Medulla oblongata (tissue), 1 donor: ENCODE results near the gene GSK3A.

ENCODE experiments used
- DNase-seq: peaks from one replicate; pipeline ENCODE4 v3.0.0-alpha.2; 2015; ENCODE audit errors: extremely low spot score

The GSK3A gene

GRCh38 chr19:42242512-42243409 lies at the start of gene GSK3A:
GSK3A (minus strand) TSS chr19:42242602; CDS start chr19:42242465, 137 bp downstream.
- DNase-seq, result peak; percentile 100

DNA sequence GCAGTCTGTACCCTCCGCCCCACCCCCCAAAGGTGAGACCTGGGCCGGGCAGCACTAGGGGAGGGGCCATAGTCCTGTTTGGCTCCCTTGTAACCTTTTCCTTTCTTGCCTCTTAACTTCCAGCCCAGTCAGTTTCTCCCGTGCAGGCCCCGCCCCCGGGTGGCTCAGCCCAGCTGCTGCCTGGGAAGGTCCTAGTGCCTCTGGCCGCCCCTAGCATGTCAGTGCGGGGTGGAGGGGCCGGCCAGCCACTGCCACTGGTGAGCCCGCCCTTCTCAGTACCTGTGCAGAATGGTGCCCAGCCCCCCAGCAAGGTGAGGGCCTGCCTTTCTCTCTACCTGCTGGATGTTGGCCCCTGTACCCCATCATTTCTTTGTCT lies 49.0 kb upstream of the GSK3A start:
- DNase-seq, result no peak

- no peak for DNase-seq
These were observed 48.4 kb upstream of the GSK3A start for GRCh38 chr19:42290523-42291434.

- no peak for DNase-seq
These were observed 47.7 kb upstream of the GSK3A start for GRCh38 chr19:42290136-42290522.

- no peak for DNase-seq
These were observed 47.2 kb upstream of the GSK3A start for GRCh38 chr19:42289556-42290041.

DNA sequence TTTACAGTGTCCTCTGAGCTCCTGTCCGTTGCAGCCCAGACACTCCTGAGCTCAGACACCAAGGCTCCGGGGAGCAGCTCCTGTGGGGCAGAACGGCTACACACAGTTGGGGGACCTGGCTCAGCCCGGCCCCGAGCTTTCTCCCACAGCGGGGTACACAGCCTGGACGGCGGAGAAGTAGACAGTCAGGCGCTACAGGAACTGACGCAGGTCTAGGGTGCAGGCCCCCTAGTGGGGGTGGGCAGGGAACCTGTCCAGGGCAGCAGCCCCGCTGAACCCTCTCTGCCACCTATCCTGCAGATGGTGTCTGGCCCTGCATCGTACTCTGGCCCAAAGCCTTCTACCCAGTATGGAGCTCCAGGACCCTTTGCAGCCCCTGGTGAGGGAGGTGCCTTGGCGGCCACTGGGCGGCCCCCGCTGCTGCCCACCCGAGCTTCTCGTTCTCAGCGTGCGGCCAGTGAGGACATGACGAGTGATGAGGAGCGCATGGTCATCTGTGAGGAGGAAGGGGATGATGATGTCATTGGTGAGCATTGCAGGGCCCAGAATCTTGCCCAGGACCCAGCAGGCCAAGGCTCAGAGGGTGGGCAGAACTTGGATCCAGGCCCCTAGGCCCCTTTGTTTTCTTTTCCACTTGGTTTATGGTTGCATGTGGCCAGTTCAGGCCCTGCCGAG lies 46.6 kb upstream of the GSK3A start:
- DNase-seq, result no peak

GRCh38 chr19:42288387-42288786 lies 46.0 kb upstream of the GSK3A start:
- DNase-seq, result no peak

GRCh38 chr19:42287827-42288107 lies 45.4 kb upstream of the GSK3A start:
- DNase-seq, result no peak

GRCh38 chr19:42287017-42287826 lies 44.8 kb upstream of the GSK3A start:
- no peak for DNase-seq

DNA sequence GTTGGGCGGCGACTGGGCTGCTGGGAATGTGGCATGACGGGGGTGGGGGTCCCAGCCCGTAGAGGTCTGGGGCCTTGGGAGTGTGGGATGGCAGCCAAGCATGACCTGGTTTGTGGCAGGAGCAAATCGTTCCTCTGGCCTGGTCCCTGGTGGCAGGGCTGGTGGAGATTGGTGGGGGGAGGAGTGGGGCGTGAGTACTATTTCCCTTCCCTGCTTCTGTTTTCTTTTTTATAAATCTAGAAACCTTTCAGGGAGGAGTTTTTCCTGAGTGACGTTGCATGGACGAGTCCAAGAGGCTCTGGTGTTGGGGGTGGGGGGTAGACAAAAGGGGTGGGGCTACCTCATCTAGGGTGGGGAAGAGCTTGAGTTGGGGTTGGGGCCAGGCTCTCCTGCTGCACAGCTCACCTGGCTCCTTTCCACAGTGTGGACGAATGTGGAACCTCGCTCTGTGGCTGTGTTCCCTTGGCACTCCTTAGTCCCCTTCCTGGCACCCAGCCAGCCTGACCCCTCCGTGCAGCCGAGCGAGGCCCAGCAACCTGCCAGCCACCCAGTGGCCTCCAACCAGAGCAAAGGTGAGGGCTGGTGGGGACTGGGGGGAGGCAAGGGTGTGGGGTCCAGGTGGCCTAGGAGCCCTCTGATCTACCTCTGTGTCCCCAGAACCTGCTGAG lies 44.1 kb upstream of the GSK3A start:
- DNase-seq, result peak; percentile 31

- no peak for DNase-seq
These were observed 43.6 kb upstream of the GSK3A start for GRCh38 chr19:42285988-42286348.

DNA sequence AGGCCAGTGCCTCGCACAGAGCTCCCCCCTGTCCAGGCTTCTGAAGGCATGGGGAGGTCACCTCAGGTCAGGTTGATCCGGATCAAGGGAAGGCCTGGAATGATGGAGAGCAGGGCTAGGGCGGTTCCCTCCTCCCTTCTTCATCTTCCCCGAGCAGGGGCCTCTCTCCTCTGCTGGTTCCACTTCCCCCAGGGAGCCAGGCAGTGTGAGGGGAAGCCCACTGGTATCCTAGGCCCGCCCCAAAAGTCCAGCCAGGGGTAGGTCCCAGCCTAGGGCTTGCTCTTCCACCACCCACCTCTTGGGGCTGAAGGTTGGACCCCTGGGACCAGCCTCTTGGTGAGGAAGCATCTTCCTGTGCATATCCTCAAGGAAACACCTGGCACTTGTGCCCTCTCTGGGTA lies 43.1 kb upstream of the GSK3A start:
- DNase-seq, result peak; percentile 17

GRCh38 chr19:42284591-42285341 lies 42.4 kb upstream of the GSK3A start:
- DNase-seq, result peak; percentile 27

DNA sequence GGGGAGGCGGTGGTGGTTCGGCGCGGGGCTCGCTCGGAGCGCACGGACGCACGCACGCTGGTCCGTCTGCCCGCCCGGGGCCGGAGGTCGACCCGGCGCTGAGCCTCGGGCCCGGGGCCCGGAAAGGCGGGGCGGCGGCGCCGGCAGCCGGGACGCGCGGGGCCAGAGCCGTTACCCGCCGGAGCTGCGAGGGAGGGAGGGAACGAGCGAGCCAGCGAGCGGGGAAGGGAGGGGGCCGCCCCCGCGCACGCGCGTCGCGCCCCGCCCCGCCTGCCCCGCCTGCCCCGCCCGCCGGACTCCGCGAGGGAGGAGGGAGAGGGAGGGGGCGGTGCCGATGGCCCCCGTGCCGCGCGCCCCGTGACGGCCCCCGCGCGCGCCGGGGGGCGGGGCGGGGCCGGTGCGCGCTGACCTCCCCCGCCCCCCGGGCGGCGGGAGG lies 41.7 kb upstream of the GSK3A start:
- DNase-seq, result peak; percentile 81

DNA sequence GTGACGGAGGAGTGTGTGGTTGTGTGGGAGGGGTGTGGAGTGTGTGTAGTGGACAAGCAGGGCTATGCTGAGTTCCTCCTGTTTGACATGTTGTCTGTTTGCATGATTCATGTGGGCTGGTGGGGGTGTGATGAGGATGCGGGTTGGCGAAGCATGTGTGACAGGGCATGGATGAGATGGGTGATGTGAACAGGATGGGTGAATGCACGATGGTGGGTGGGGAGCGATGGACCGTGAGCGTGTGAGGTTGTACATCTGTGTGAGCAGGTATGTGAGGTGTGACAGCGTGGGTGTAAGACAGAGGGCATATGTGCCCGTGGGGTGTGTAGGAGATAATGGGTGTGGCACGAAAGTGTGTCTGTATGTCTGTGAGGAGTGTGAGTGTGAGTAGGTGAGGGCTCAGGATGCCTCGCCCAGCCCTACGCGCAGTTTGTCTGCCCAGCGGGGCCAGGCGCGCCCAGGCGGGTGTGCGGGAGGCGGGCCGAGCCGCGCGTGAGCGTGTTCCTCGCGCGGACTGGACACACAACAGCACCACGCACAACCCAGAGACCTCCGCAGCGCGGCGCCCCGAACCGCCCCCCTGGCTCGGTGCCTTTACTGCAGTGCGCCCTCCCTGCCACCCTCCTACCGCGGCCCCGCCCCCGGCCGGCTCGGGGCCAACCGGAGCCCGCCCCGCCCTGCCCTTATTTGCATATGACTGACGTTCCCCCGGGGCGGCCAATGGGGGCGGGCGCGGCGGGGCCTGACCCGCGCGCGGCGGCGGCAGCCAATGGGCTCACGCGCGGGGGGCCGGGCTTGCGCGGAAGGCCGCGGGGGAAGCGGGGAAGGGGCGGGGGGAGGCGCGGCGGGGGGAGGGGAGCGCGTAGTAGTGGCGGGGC lies 41.0 kb upstream of the GSK3A start:
- DNase-seq, result peak; percentile 96

DNA sequence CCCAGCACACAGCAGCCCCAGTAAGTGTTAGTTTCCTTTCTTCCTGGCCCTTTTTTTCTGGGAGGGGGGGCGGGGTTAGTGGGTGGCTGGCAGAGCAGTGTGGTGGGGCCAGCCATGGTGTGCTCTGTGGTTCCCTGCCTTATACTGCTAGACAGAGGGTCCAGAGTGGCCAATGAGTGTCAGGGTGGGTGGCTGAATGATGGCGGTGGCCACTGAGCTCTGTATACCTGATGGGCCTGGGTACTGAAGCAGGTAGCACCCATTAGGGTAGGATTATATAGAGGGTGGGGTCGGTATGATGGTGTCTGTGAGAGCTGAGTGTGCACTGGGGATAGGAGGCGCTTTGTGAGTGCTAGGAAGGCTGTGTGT lies 40.4 kb upstream of the GSK3A start:
- DNase-seq, result no peak

- DNase-seq, result peak; percentile 36
These were observed 39.7 kb upstream of the GSK3A start for GRCh38 chr19:42281827-42282762.
